Keratinocyte (primary cell): ENCODE results near the gene GARRE1. TPM values are rescaled to one million over a fixed set of nuclear protein-coding genes. Genes with fewer than 3 reads are reported as not detected.

ENCODE experiments used
- DNase-seq: peaks from one replicate; pipeline ENCODE4 v3.0.0-alpha.2; 2011; ENCODE audit warnings: low read depth, missing footprints, low spot score
- FAIRE-seq: peaks from 2 replicates; lab custom pipeline; 2011; peaks lifted over from hg19 to GRCh38; lab: Jason Lieb, UNC
- H2AFZ ChIP-seq: 2 replicates; pipeline ENCODE4 v1.6.0; 2012; ENCODE audit warnings: low read length, control low read depth, inconsistent platforms; ENCODE audit not compliant: control insufficient read depth
- H3K27ac ChIP-seq: 2 replicates; pipeline ENCODE4 v1.5.1; 2011; ENCODE audit warnings: low read length; ENCODE audit not compliant: control insufficient read depth, insufficient read depth
- H3K27me3 ChIP-seq: 3 replicates; pipeline ENCODE4 v1.6.0; 2011; ENCODE audit warnings: low read length; ENCODE audit not compliant: control insufficient read depth, insufficient read depth; ENCODE audit errors: extremely low read depth
- H3K36me3 ChIP-seq, 2 experiments: 2 replicates in 1 of 2; 3 replicates in 1 of 2; pipeline ENCODE4 v1.5.1; 2011; ENCODE audit warnings: low read length in 2 of 2, mild to moderate bottlenecking in 1 of 2; ENCODE audit not compliant: control insufficient read depth in 2 of 2, insufficient read depth in 2 of 2; ENCODE audit errors: extremely low read depth in 1 of 2
- H3K4me1 ChIP-seq: 3 replicates; pipeline ENCODE4 v1.5.1; 2011; ENCODE audit warnings: low read length; ENCODE audit not compliant: control insufficient read depth, insufficient read depth; ENCODE audit errors: extremely low read depth
- H3K4me2 ChIP-seq: 3 replicates; pipeline ENCODE4 v1.6.0; 2011; ENCODE audit warnings: low read depth, low read length; ENCODE audit not compliant: control insufficient read depth, insufficient read depth; ENCODE audit errors: extremely low read depth
- H3K4me3 ChIP-seq, 3 experiments: fragments of 200-600 bp in 1 of 3; sonication (generic) in 1 of 3; 2 replicates in 2 of 3; 3 replicates in 1 of 3; pipeline ENCODE4 v1.5.1; 2011 to 2016; ENCODE audit warnings: low read length in 3 of 3, mild to moderate bottlenecking in 3 of 3, control low read depth in 2 of 3, inconsistent platforms in 1 of 3, low read depth in 1 of 3, mixed read lengths in 1 of 3, mixed run types in 1 of 3, moderate library complexity in 1 of 3; ENCODE audit not compliant: control insufficient read depth in 2 of 3, insufficient read depth in 2 of 3; ENCODE audit errors: extremely low read depth in 1 of 3
- H3K79me2 ChIP-seq: 2 replicates; pipeline ENCODE4 v1.6.0; 2012; ENCODE audit warnings: low read length; ENCODE audit not compliant: control insufficient read depth, insufficient read depth
- H3K9ac ChIP-seq: 3 replicates; pipeline ENCODE4 v1.6.0; 2011; ENCODE audit warnings: low read length; ENCODE audit not compliant: control insufficient read depth, insufficient read depth; ENCODE audit errors: extremely low read depth
- H3K9me1 ChIP-seq: 3 replicates; pipeline ENCODE4 v1.6.0; 2011; ENCODE audit warnings: low read length; ENCODE audit not compliant: control insufficient read depth, insufficient read depth; ENCODE audit errors: extremely low read depth
- H3K9me3 ChIP-seq: 2 replicates; pipeline ENCODE4 v1.5.1; 2012; ENCODE audit warnings: low read depth, low read length; ENCODE audit not compliant: control insufficient read depth
- H4K20me1 ChIP-seq: 3 replicates; pipeline ENCODE4 v1.6.0; 2011; ENCODE audit warnings: low read length; ENCODE audit not compliant: control insufficient read depth, insufficient read depth; ENCODE audit errors: extremely low read depth
- CTCF ChIP-seq, 3 experiments: IDR thresholded peaks in 1 of 3; conservative IDR thresholded peaks in 1 of 3; optimal IDR thresholded peaks in 1 of 3; 2 replicates in 2 of 3; 3 replicates in 1 of 3; pipeline versions ENCODE3 to v1.5.1; 2011; ENCODE audit warnings: low read length in 3 of 3, mild to moderate bottlenecking in 3 of 3, moderate library complexity in 2 of 3, control low read depth in 1 of 3, inconsistent platforms in 1 of 3; ENCODE audit not compliant: insufficient read depth in 2 of 3; ENCODE audit errors: extremely low read depth in 1 of 3
- EZH2 ChIP-seq: IDR thresholded peaks from one replicate; pipeline ENCODE4 v1.6.1; 2012; ENCODE audit warnings: inconsistent platforms, mild to moderate bottlenecking, low read length, moderate library complexity
- dilution Hi-C: fragments of 300-500 bp; cut with MboI; formaldehyde crosslinking; loops from one replicate; pipeline ENCODE4 v1.7.0; 2020; ENCODE audit warnings: low sequenced_read_pairs; ENCODE audit not compliant: extremely low pct_ligation_motif_present
- polyA plus RNA-seq, 5 experiments: library from polyadenylated mRNA; depleted of rRNA in 3 of 5; stranded (reverse) in 3 of 5; stranded (forward) in 1 of 5; unstranded in 1 of 5; fragments of >200 nt; gene quantifications; 1 replicate in 1 of 5; 2 replicates in 3 of 5; 3 replicates in 1 of 5; pipeline versions ENCODE4 v1.2.1 to v1.2.3, GENCODE V29; 2011 to 2012; ENCODE audit warnings: missing spikeins in 2 of 5, low read depth in 1 of 5, low replicate concordance in 1 of 5

GARRE1 gene
- polyA plus RNA-seq, 1 donor (not counting 4 experiments of a cell fraction or from before 2014, with no cell fraction given): 5.7 TPM

DNA sequence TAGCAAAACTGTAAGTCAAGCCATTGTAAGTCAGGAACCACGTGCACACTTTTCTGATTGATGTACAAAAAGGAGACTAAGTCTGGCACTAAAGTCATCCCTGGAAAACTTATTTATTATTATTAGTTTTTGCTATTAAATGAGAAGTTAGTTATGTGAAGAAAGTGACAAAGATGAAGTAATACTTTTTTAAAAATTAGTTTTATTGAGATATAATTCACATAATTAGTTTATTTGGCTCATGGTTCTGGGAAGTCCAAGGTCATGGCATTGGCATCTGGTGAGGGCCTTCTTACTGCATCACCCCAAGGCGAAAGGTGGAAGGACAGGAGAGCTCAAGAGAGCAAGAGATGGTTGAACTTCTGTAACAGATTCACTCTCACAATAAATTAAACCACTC, 36.9 kb downstream of the GARRE1 start:
- Histone ChIP-seq H3K4me3 (no peak overlapping the region), H3K79me2 (no peaks in the 10 kb centered on the region), H3K9ac (no peak overlapping the region), H3K9me1 (no peaks in the 10 kb centered on the region), H3K4me2 (no peak overlapping the region), H2AFZ (no peak overlapping the region), H3K27ac (no peak overlapping the region), H3K4me1 (no peaks in the 10 kb centered on the region), H3K27me3 (no peaks in the 10 kb centered on the region), H3K36me3 (no peaks in the 10 kb centered on the region), H4K20me1 (no peaks in the 10 kb centered on the region), H3K9me3 (no peaks in the 10 kb centered on the region)
- FAIRE-seq: no peak
- DNase-seq: no peak
- TF ChIP-seq EZH2 (no peak), CTCF (optimal IDR thresholded peaks at IDR 0.05 in 1 of 3, IDR thresholded peaks at IDR 0.05 in 1 of 3, conservative IDR thresholded peaks at IDR 0.05 in 1 of 3; ENCODE audit: extremely low read depth in 1 of 3, insufficient read depth in 2 of 3, low read length in 3 of 3) (no peak)
- dilution Hi-C loops: no loop called here

GRCh38 chr19:34295103-34295502, 40.7 kb downstream of the GARRE1 start:
- H3K9me3 ChIP-seq: no peaks in the 10 kb centered on the region
- H3K79me2 ChIP-seq: no peaks in the 10 kb centered on the region
- no peak overlapping the region for H3K9ac ChIP-seq
- no peak overlapping the region for H3K27ac ChIP-seq
- TF ChIP-seq CTCF (optimal IDR thresholded peaks at IDR 0.05 in 1 of 3, IDR thresholded peaks at IDR 0.05 in 1 of 3, conservative IDR thresholded peaks at IDR 0.05 in 1 of 3; ENCODE audit: extremely low read depth in 1 of 3, insufficient read depth in 2 of 3, low read length in 3 of 3) (no peak), EZH2 (no peak)
- H3K4me3 ChIP-seq: no peak overlapping the region
- H3K4me1 ChIP-seq: no peaks in the 10 kb centered on the region
- FAIRE-seq (no peak), DNase-seq (no peak)
- no peaks in the 10 kb centered on the region for H4K20me1 ChIP-seq
- no peak overlapping the region for H3K4me2 ChIP-seq
- H3K36me3 ChIP-seq: peaks cover 0 to 3% of the 10 kb centered on the region in 2 experiments
- dilution Hi-C loops: no loop called here
- H3K27me3 ChIP-seq: no peaks in the 10 kb centered on the region
- H3K9me1 ChIP-seq: no peaks in the 10 kb centered on the region
- H2AFZ ChIP-seq: no peak overlapping the region
